K562 (cell line): Measurements from ENCODE around the gene ZFP36. TPM values are rescaled to one million over a fixed set of nuclear protein-coding genes. Genes with fewer than 3 reads are reported as not detected.

ENCODE experiments used
- ARID1B ChIP-seq: fragments of 450-650 bp; IDR thresholded peaks from 2 replicates; pipeline ENCODE4 v1.6.1; 2016; ENCODE audit warnings: antibody characterized with exemption, mild to moderate bottlenecking, inconsistent platforms
- ARNT ChIP-seq, 2 experiments: fragments of 450-650 bp; IDR thresholded peaks; 2 replicates each; pipeline ENCODE4 v1.6.1; 2016; ENCODE audit warnings: mild to moderate bottlenecking in 1 of 2
- ASH1L ChIP-seq: fragments of 450-650 bp; IDR thresholded peaks from 2 replicates; pipeline ENCODE4 v1.6.1; 2018; ENCODE audit warnings: borderline replicate concordance, mild to moderate bottlenecking, low read depth; ENCODE audit not compliant: partially characterized antibody
- CC2D1A ChIP-seq: fragments of 450-650 bp; IDR thresholded peaks from 2 replicates; pipeline ENCODE4 v1.6.1; 2017; ENCODE audit warnings: mild to moderate bottlenecking
- CREBBP ChIP-seq: IDR thresholded peaks from one replicate; pipeline ENCODE4 v1.6.1; 2012; ENCODE audit warnings: low read depth, mild to moderate bottlenecking, control low read depth, inconsistent platforms, low read length
- EHMT2 ChIP-seq: fragments of 450-650 bp; IDR thresholded peaks from 2 replicates; pipeline ENCODE4 v1.6.1; 2018; ENCODE audit warnings: antibody characterized with exemption
- EP400 ChIP-seq: fragments of 450-650 bp; IDR thresholded peaks from 2 replicates; pipeline ENCODE4 v1.6.1; 2017; ENCODE audit warnings: antibody characterized with exemption, mild to moderate bottlenecking, moderate library complexity
- GMEB1 ChIP-seq: fragments of 250-450 bp; sonication (Bioruptor Pico); IDR thresholded peaks from 2 replicates; pipeline ENCODE4 v1.4.0; 2020; ENCODE audit warnings: mild to moderate bottlenecking
- HDAC3 ChIP-seq: fragments of 450-650 bp; IDR thresholded peaks from 2 replicates; pipeline ENCODE4 v1.6.1; 2018; ENCODE audit warnings: borderline replicate concordance, mild to moderate bottlenecking, moderate library complexity; ENCODE audit not compliant: partially characterized antibody
- HLTF ChIP-seq: fragments of 450-650 bp; IDR thresholded peaks from 2 replicates; pipeline ENCODE4 v1.6.1; 2016
- KDM1A ChIP-seq, 2 experiments: fragments of 450-650 bp; IDR thresholded peaks; 2 replicates each; pipeline ENCODE4 v1.6.1; 2016; ENCODE audit warnings: mild to moderate bottlenecking in 2 of 2
- MLLT1 ChIP-seq, 2 experiments: fragments of 450-650 bp; IDR thresholded peaks; 2 replicates each; pipeline ENCODE4 v1.6.1; 2016
- NRF1 ChIP-seq, 2 experiments: fragments of 450-650 bp; IDR thresholded peaks in 1 of 2; conservative IDR thresholded peaks in 1 of 2; 2 replicates each; pipeline ENCODE4 v1.6.1; 2014; ENCODE audit warnings: mild to moderate bottlenecking in 2 of 2
- SMC3 ChIP-seq: conservative IDR thresholded peaks from 2 replicates; pipeline ENCODE4 v1.6.1; 2011; ENCODE audit warnings: low read depth, low read length, improper control_type of control experiment; ENCODE audit not compliant: insufficient read depth
- STAT5B ChIP-seq: fragments of 250-450 bp; sonication (Bioruptor Pico); IDR thresholded peaks from 2 replicates; pipeline ENCODE4 v1.8.0; 2021; ENCODE audit warnings: mild to moderate bottlenecking, inconsistent platforms
- ZMIZ1 ChIP-seq, 2 experiments: fragments of 150-350 bp in 1 of 2; IDR thresholded peaks; 2 replicates each; pipeline ENCODE4 v1.6.1; 2012 to 2016; ENCODE audit warnings: low read depth in 2 of 2, low read length in 2 of 2, mild to moderate bottlenecking in 1 of 2, moderate library complexity in 1 of 2
- ZNF311 ChIP-seq: fragments of 250-450 bp; sonication (Bioruptor Pico); IDR thresholded peaks from 2 replicates; pipeline ENCODE4 v1.4.0; 2020; ENCODE audit warnings: mild to moderate bottlenecking, moderate library complexity
- ZNF707 ChIP-seq: fragments of 250-450 bp; sonication (Bioruptor Pico); conservative IDR thresholded peaks from 2 replicates; pipeline ENCODE4 v1.8.0; 2022; ENCODE audit warnings: inconsistent platforms, mild to moderate bottlenecking, moderate library complexity
- polyA plus RNA-seq, 8 experiments: library from polyadenylated mRNA; depleted of rRNA in 4 of 8; stranded (reverse) in 5 of 8; unstranded in 3 of 8; fragments of >200 nt; fragmentation: Nextera tagmentation in 2 of 8; fragmentation: Illumina TruSeq in 1 of 8; extraction: Ambion mirVana in 2 of 8; extraction: Trizol in 1 of 8; gene quantifications; 2 replicates each; pipeline versions ENCODE4 v1.2.1 to v1.2.3, GENCODE V29; 2011 to 2014; ENCODE audit warnings: inconsistent platforms in 1 of 8, missing spikeins in 1 of 8
- total RNA-seq, 7 experiments: library from RNA; depleted of rRNA in 6 of 7; stranded (reverse); fragments of >200 nt in 6 of 7; fragmentation: Illumina TruSeq in 2 of 7; extraction: Trizol in 2 of 7; gene quantifications; 2 replicates each; pipeline versions ENCODE4 v1.2.1 to v1.2.3, GENCODE V29; 2011 to 2021; ENCODE audit warnings: low replicate concordance in 1 of 7
- TF ChIP-seq, protein P1 (sequence below): fragments of 250-450 bp; sonication (Bioruptor Pico); IDR thresholded peaks from 2 replicates; pipeline ENCODE4 v1.9.0; 2021; ENCODE audit warnings: mild to moderate bottlenecking, inconsistent platforms

The ZFP36 gene
- total and polyA plus RNA-seq, 9 of the 15 experiments (the other 6 are each of a cell fraction or from before 2014, with no cell fraction given) = 1.0 to 20.1 (median 3.5) TPM

GRCh38 chr19:39397360-39398296 is 9.0 kb upstream of the ZFP36 start (continued):
- TF ChIP-seq ZMIZ1 (IDR thresholded peaks at IDR 0.05; ENCODE audit: low read depth in 2 of 2, low read length in 2 of 2) (0 out of 4 replicates have a peak, but pooled peaks of 1 of the 2 experiments have one; percentile 16), ZNF707 (CRISPR knock-in tag) (no peak), CREBBP (no peak), ASH1L (no peak), EP400 (no peak), EHMT2 (no peak), ARID1B (no peak), SMC3 (peak; percentile 99), ZNF311 (no peak), NRF1 (conservative IDR thresholded peaks at IDR 0.05 in 1 of 2, IDR thresholded peaks at IDR 0.05 in 1 of 2) (no peak), ARNT (IDR thresholded peaks at IDR 0.05) (peak in 1 of 2 experiments; percentile 69; a peak in 2 of 4 replicates), GMEB1 (CRISPR knock-in tag) (no peak), KDM1A (IDR thresholded peaks at IDR 0.05) (peak in 1 of 2 experiments; percentile 80; a peak in 3 of 4 replicates), MLLT1 (IDR thresholded peaks at IDR 0.05) (peak in 1 of 2 experiments; percentile 12; a peak in 1 of 4 replicates), STAT5B (CRISPR knock-in tag) (no peak), HLTF (no peak), HDAC3 (no peak), CC2D1A (peak; percentile 92)
- TF ChIP-seq, protein P1, sequence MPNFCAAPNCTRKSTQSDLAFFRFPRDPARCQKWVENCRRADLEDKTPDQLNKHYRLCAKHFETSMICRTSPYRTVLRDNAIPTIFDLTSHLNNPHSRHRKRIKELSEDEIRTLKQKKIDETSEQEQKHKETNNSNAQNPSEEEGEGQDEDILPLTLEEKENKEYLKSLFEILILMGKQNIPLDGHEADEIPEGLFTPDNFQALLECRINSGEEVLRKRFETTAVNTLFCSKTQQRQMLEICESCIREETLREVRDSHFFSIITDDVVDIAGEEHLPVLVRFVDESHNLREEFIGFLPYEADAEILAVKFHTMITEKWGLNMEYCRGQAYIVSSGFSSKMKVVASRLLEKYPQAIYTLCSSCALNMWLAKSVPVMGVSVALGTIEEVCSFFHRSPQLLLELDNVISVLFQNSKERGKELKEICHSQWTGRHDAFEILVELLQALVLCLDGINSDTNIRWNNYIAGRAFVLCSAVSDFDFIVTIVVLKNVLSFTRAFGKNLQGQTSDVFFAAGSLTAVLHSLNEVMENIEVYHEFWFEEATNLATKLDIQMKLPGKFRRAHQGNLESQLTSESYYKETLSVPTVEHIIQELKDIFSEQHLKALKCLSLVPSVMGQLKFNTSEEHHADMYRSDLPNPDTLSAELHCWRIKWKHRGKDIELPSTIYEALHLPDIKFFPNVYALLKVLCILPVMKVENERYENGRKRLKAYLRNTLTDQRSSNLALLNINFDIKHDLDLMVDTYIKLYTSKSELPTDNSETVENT (CRISPR knock-in tag) = no peak
